ENCODE results near the gene VPS29. TPM values are rescaled to one million over a fixed set of nuclear protein-coding genes. Genes with fewer than 3 reads are reported as not detected.

Gene VPS29
- total and polyA plus RNA-seq, 9 of the 15 experiments (the other 6 are each of a cell fraction or from before 2014, with no cell fraction given) = 85.8 to 638 (median 272) TPM

DNA sequence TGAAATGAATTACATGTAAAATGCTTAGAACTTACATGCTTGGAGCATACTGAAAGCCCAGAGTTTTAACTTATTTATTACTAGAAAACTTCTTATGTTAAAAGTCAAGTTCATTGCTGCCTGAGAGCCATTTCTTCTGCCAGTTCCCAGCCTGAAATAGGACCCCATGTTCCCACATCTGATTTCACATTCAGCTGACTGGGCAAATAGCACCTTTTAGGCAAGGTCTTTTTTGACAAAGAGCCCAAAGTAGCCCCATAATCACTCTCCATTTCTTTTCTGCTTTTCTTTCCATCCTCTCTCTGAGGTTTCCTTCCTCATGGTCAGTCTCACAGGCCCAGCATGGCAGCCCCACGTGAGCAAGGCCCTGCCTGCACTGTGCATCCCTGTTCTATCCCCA lies 50.6 kb downstream of the VPS29 start:
- 85% methylated on average over 1 of the region's 1 CpG for WGBS (ENCODE audit: insufficient coverage, low coverage, missing lambda C conversion rate)
- Histone ChIP-seq H3K9me1 (ENCODE audit: control insufficient read depth, insufficient read depth, low read length) (no peaks in the 10 kb centered on the region), H2AFZ (ENCODE audit: low read depth, low read length) (0 out of 2 replicates have a peak overlapping the region, but pooled peaks have one; percentile 87), H3K27me3 (ENCODE audit: control insufficient read depth in 2 of 2, insufficient read depth in 2 of 2, low read length in 2 of 2) (no peaks in the 10 kb centered on the region), H3K79me2 (ENCODE audit: control insufficient read depth, insufficient read depth, low read length) (peaks cover 35% of the 10 kb centered on the region), H3K4me3 (no peak overlapping the region), H3K9me3 (replicated peaks; ENCODE audit: control insufficient read depth, insufficient read depth, low read depth, low read length) (no peaks in the 10 kb centered on the region), H4K20me1 (replicated peaks; ENCODE audit: control insufficient read depth, insufficient read depth, low read length) (no peaks in the 10 kb centered on the region), H3K4me2 (ENCODE audit: insufficient read depth, low read length) (no peak overlapping the region), H3K36me3 (ENCODE audit: control insufficient read depth, insufficient read depth, low read length) (peaks cover 71% of the 10 kb centered on the region), H3K4me1 (replicated peaks in 1 of 2; ENCODE audit: control insufficient read depth in 2 of 2, insufficient read depth in 2 of 2, low read length in 2 of 2) (peaks cover 9 to 13% of the 10 kb centered on the region in 2 experiments; a peak in 3 of 5 replicates), H3K9ac (ENCODE audit: insufficient read depth in 1 of 2, low read depth in 2 of 2, low read length in 2 of 2) (peak overlapping the region in 1 of 2 experiments; percentile 83; a peak in 1 of 4 replicates), H3K27ac (ENCODE audit: extremely low read depth, low read depth, low read length) (peak overlapping the region; percentile 39)
- POLR2A ChIA-PET = interaction anchor here (2.0 to 2.7 kb wide), 2 partner anchors 11 to 17 kb away, joined by 14 to 22 read pairs; partner anchors contain the start of genes FAM216A and GPN3
- FAIRE-seq = no peak
- intact Hi-C loops (cut with micrococcal nuclease) = loop anchor here (2.0 to 5.0 kb wide), 3 partner anchors 18 to 436 kb away; partner anchors contain the start of genes FAM216A and GPN3
- ATAC-seq = no peak
- BruUV-seq (replicated peaks) = no TSS peak
- CTCF ChIA-PET (ENCODE audit: low intra/inter-chr PET ratio) = interaction anchor here (1.9 to 3.6 kb wide), 3 partner anchors 150 to 437 kb away, joined by 12 to 30 read pairs (median 15); no protein-coding TSS in a partner anchor
- in situ Hi-C loops (cut with MboI) = loop anchor here (5.0 kb wide), 1 partner anchor 376 kb away; no protein-coding TSS in a partner anchor
- DNase-seq (ENCODE audit: extremely low read depth in 1 of 4, low spot score in 3 of 4) = no peak
- no peak for TF ChIP-seq MCM3 (IDR thresholded peaks at IDR 0.05)
- TF ChIP-seq U2AF2 (optimal IDR thresholded peaks at IDR 0.05; ENCODE audit: low read depth, low read length) = no peak
- TF ChIP-seq MAFK (IDR thresholded peaks at IDR 0.05; ENCODE audit: low read length) = 0 out of 2 replicates have a peak, but pooled peaks have one; percentile 21
- no peak for TF ChIP-seq ZNF740 (CRISPR knock-in tag; IDR thresholded peaks at IDR 0.05)
- TF ChIP-seq ZNF740 (tag; IDR thresholded peaks at IDR 0.05) = no peak
- TF ChIP-seq, protein P1, sequence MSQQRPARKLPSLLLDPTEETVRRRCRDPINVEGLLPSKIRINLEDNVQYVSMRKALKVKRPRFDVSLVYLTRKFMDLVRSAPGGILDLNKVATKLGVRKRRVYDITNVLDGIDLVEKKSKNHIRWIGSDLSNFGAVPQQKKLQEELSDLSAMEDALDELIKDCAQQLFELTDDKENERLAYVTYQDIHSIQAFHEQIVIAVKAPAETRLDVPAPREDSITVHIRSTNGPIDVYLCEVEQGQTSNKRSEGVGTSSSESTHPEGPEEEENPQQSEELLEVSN (IDR thresholded peaks at IDR 0.05; ENCODE audit: borderline replicate concordance in 1 of 2, extremely low read depth in 1 of 2, insufficient read depth in 1 of 2, insufficient read length in 1 of 2, low read depth in 1 of 2, low read length in 1 of 2, poor library complexity in 1 of 2, severe bottlenecking in 1 of 2) = no peak
- TF ChIP-seq, protein P2, sequence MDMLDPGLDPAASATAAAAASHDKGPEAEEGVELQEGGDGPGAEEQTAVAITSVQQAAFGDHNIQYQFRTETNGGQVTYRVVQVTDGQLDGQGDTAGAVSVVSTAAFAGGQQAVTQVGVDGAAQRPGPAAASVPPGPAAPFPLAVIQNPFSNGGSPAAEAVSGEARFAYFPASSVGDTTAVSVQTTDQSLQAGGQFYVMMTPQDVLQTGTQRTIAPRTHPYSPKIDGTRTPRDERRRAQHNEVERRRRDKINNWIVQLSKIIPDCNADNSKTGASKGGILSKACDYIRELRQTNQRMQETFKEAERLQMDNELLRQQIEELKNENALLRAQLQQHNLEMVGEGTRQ (CRISPR knock-in tag; IDR thresholded peaks at IDR 0.05) = 0 out of 2 replicates have a peak, but pooled peaks have one; percentile 5
- TF ChIP-seq DEAF1 (CRISPR knock-in tag; IDR thresholded peaks at IDR 0.05) = no peak
- TF ChIP-seq ZNF445 (CRISPR knock-in tag; IDR thresholded peaks at IDR 0.05; ENCODE audit: low read depth) = no peak
- TF ChIP-seq ZNF384 (IDR thresholded peaks at IDR 0.05; ENCODE audit: low read depth, low read length) = no peak
- TF ChIP-seq, protein P3, sequence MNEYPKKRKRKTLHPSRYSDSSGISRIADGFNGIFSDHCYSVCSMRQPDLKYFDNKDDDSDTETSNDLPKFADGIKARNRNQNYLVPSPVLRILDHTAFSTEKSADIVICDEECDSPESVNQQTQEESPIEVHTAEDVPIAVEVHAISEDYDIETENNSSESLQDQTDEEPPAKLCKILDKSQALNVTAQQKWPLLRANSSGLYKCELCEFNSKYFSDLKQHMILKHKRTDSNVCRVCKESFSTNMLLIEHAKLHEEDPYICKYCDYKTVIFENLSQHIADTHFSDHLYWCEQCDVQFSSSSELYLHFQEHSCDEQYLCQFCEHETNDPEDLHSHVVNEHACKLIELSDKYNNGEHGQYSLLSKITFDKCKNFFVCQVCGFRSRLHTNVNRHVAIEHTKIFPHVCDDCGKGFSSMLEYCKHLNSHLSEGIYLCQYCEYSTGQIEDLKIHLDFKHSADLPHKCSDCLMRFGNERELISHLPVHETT (CRISPR knock-in tag; conservative IDR thresholded peaks at IDR 0.05 in 1 of 2, IDR thresholded peaks at IDR 0.05 in 1 of 2) = no peak
- TF ChIP-seq YBX1 (IDR thresholded peaks at IDR 0.05) = no peak
- no peak for TF ChIP-seq FOXA1 (IDR thresholded peaks at IDR 0.05; ENCODE audit: borderline replicate concordance)
- no peak for TF ChIP-seq ZNF444 (CRISPR knock-in tag; IDR thresholded peaks at IDR 0.05)
- TF ChIP-seq CBFA2T2 (conservative IDR thresholded peaks at IDR 0.05) = no peak
- TF ChIP-seq SMAD3 (CRISPR knock-in tag; conservative IDR thresholded peaks at IDR 0.05) = no peak
- no peak for TF ChIP-seq NFXL1 (CRISPR knock-in tag; IDR thresholded peaks at IDR 0.05)

All from K562 (cell line).